OCI-LY3 (cell line): Measurements from ENCODE around the gene VPS50.

Source experiments
- H2AFZ ChIP-seq: fragments of 200-600, 300-600 bp; shearing (Covaris generic); 2 replicates; pipeline ENCODE4 v1.6.0; 2014; ENCODE audit warnings: antibody characterized with exemption, low read depth, low read length
- H3K27ac ChIP-seq: fragments of 200-600, 300-600 bp; sonication (generic); 2 replicates; pipeline ENCODE4 v1.5.1; 2014; ENCODE audit warnings: mild to moderate bottlenecking, low read length, moderate library complexity, mixed read lengths
- H3K27me3 ChIP-seq: fragments of 200-600, 300-600 bp; sonication (generic); 2 replicates; pipeline ENCODE4 v1.6.1; 2014; ENCODE audit warnings: low read depth, low read length, mixed read lengths
- H3K36me3 ChIP-seq: fragments of 200-600, 300-600 bp; sonication (generic); replicated peaks from 2 replicates; pipeline ENCODE3; 2014; ENCODE audit warnings: low read depth, low read length, mixed read lengths
- H3K4me1 ChIP-seq: fragments of 300-600, 200-600 bp; sonication (generic); 2 replicates; pipeline ENCODE4 v1.6.1; 2014; ENCODE audit warnings: low read length, mixed read lengths
- H3K4me2 ChIP-seq: fragments of 200-600, 300-600 bp; sonication (generic); 2 replicates; pipeline ENCODE4 v1.6.1; 2014; ENCODE audit warnings: low read length, mixed read lengths
- H3K4me3 ChIP-seq: fragments of 300-600, 200-600 bp; sonication (generic); 2 replicates; pipeline ENCODE4 v1.5.1; 2014; ENCODE audit warnings: antibody characterized with exemption, mild to moderate bottlenecking, low read length, moderate library complexity
- H3K79me2 ChIP-seq: fragments of 300-600, 200-600 bp; shearing (Covaris generic); 2 replicates; pipeline ENCODE4 v1.6.1; 2014; ENCODE audit warnings: mild to moderate bottlenecking, low read length, mixed read lengths
- H3K9ac ChIP-seq: fragments of 300-600, 200-600 bp; shearing (Covaris generic); 2 replicates; pipeline ENCODE4 v1.6.0; 2014; ENCODE audit warnings: mild to moderate bottlenecking, low read length, moderate library complexity
- H3K9me3 ChIP-seq: fragments of 200-600, 300-600 bp; shearing (Covaris generic); 2 replicates; pipeline ENCODE4 v1.6.1; 2014; ENCODE audit warnings: low read length, mixed read lengths; ENCODE audit not compliant: insufficient read depth
- H4K20me1 ChIP-seq: fragments of 200-600, 300-600 bp; sonication (generic); 2 replicates; pipeline ENCODE4 v1.6.1; 2016; ENCODE audit warnings: low read length, mixed read lengths; ENCODE audit not compliant: insufficient read depth
- EZH2phosphoT487 ChIP-seq: fragments of 200-600 bp; shearing (Covaris generic); IDR thresholded peaks from 2 replicates; pipeline ENCODE4 v1.6.1; 2018; ENCODE audit warnings: antibody characterized with exemption, mixed run types, low read depth
- TF ChIP-seq, protein P1 (sequence below): fragments of 200-600, 300-600 bp; sonication (generic); IDR thresholded peaks from 2 replicates; pipeline ENCODE4 v1.5.1; 2014; ENCODE audit warnings: antibody characterized with exemption, low read length, low read depth

The VPS50 gene

GRCh38 chr7:93231259-93231658 is 907 bp upstream of the VPS50 start:
- no peaks in the 10 kb centered on the region for H4K20me1 ChIP-seq
- H3K79me2 ChIP-seq, result peaks cover 16% of the 10 kb centered on the region
- H2AFZ ChIP-seq, result peak overlapping the region; percentile 96
- peak overlapping the region; percentile 57 for H3K9ac ChIP-seq
- H3K4me2 ChIP-seq, result peak overlapping the region; percentile 82
- H3K4me3 ChIP-seq, result peak overlapping the region; percentile 85
- H3K36me3 ChIP-seq, result no peaks in the 10 kb centered on the region
- no peaks in the 10 kb centered on the region for H3K9me3 ChIP-seq
- no peak for TF ChIP-seq EZH2phosphoT487
- TF ChIP-seq, protein P1, sequence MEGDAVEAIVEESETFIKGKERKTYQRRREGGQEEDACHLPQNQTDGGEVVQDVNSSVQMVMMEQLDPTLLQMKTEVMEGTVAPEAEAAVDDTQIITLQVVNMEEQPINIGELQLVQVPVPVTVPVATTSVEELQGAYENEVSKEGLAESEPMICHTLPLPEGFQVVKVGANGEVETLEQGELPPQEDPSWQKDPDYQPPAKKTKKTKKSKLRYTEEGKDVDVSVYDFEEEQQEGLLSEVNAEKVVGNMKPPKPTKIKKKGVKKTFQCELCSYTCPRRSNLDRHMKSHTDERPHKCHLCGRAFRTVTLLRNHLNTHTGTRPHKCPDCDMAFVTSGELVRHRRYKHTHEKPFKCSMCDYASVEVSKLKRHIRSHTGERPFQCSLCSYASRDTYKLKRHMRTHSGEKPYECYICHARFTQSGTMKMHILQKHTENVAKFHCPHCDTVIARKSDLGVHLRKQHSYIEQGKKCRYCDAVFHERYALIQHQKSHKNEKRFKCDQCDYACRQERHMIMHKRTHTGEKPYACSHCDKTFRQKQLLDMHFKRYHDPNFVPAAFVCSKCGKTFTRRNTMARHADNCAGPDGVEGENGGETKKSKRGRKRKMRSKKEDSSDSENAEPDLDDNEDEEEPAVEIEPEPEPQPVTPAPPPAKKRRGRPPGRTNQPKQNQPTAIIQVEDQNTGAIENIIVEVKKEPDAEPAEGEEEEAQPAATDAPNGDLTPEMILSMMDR, result no peak
- no peaks in the 10 kb centered on the region for H3K27me3 ChIP-seq
- H3K27ac ChIP-seq, result no peak overlapping the region
- H3K4me1 ChIP-seq, result peaks cover 15% of the 10 kb centered on the region

- H3K36me3 ChIP-seq, result no peaks in the 10 kb centered on the region
- H3K27ac ChIP-seq, result no peak overlapping the region
- no peak for TF ChIP-seq EZH2phosphoT487
- TF ChIP-seq, protein P1, result no peak
- H3K27me3 ChIP-seq, result no peaks in the 10 kb centered on the region
- no peaks in the 10 kb centered on the region for H3K9me3 ChIP-seq
- H4K20me1 ChIP-seq, result no peaks in the 10 kb centered on the region
- H3K4me2 ChIP-seq, result peak overlapping the region; percentile 91
- H3K4me1 ChIP-seq, result peaks cover 13% of the 10 kb centered on the region
- peak overlapping the region; percentile 85 for H3K4me3 ChIP-seq
- peaks cover 16% of the 10 kb centered on the region for H3K79me2 ChIP-seq
- H2AFZ ChIP-seq, result peak overlapping the region; percentile 86
- peak overlapping the region; percentile 55 for H3K9ac ChIP-seq
These were observed 480 bp downstream of the VPS50 start for GRCh38 chr7:93232673-93233018.

- TF ChIP-seq, protein P1, result no peak
- TF ChIP-seq EZH2phosphoT487, result no peak
- Histone ChIP-seq H2AFZ (no peak overlapping the region), H3K27me3 (no peaks in the 10 kb centered on the region), H3K4me3 (no peak overlapping the region), H3K36me3 (no peaks in the 10 kb centered on the region), H3K27ac (no peak overlapping the region), H4K20me1 (no peaks in the 10 kb centered on the region), H3K4me2 (no peak overlapping the region), H3K79me2 (peaks cover 16% of the 10 kb centered on the region), H3K4me1 (peaks cover 23% of the 10 kb centered on the region), H3K9me3 (no peaks in the 10 kb centered on the region), H3K9ac (no peak overlapping the region)
These were observed 3.4 kb downstream of the VPS50 start for GRCh38 chr7:93235541-93235940.

GRCh38 chr7:93238131-93238530 is 6.0 kb downstream of the VPS50 start:
- TF ChIP-seq, protein P1, result no peak
- TF ChIP-seq EZH2phosphoT487, result no peak
- Histone ChIP-seq H3K4me1 (peaks cover 18% of the 10 kb centered on the region), H3K9ac (no peak overlapping the region), H3K27me3 (no peaks in the 10 kb centered on the region), H3K9me3 (no peaks in the 10 kb centered on the region), H2AFZ (no peak overlapping the region), H3K36me3 (no peaks in the 10 kb centered on the region), H3K4me2 (peak overlapping the region; percentile 55; the same call in 1 of the 2 replicates), H4K20me1 (no peaks in the 10 kb centered on the region), H3K27ac (no peak overlapping the region), H3K79me2 (peaks cover 9% of the 10 kb centered on the region; the same call in 1 of the 2 replicates), H3K4me3 (no peak overlapping the region)
